Non-pigmented ciliary epithelial cell (primary cell): ENCODE data around the gene CHDH.

ENCODE experiments used
- DNase-seq: peaks from one replicate; pipeline ENCODE4 v3.0.0-alpha.2; 2010; ENCODE audit warnings: low read depth

CHDH gene

GRCh38 chr3:53823956-53824657, 22.1 kb downstream of the CHDH start:
- DNase-seq: no peak

- DNase-seq: no peak
Measured at GRCh38 chr3:53823026-53823955, 22.9 kb downstream of the CHDH start.

GRCh38 chr3:53822331-53822741, 23.9 kb downstream of the CHDH start:
- DNase-seq: no peak

- no peak for DNase-seq
Measured at GRCh38 chr3:53821631-53822121, 24.5 kb downstream of the CHDH start.

GRCh38 chr3:53820756-53821580, 25.3 kb downstream of the CHDH start:
- DNase-seq: no peak

- DNase-seq: no peak
Measured at GRCh38 chr3:53820084-53820483, 26.1 kb downstream of the CHDH start.

GRCh38 chr3:53819163-53819868, 26.9 kb downstream of the CHDH start:
- no peak for DNase-seq

GRCh38 chr3:53818221-53819162, 27.7 kb downstream of the CHDH start:
- DNase-seq: no peak

GRCh38 chr3:53817809-53818208, 28.4 kb downstream of the CHDH start:
- no peak for DNase-seq

GRCh38 chr3:53817211-53817610, 29.0 kb downstream of the CHDH start:
- DNase-seq: no peak

- no peak for DNase-seq
Measured at GRCh38 chr3:53816425-53816824, 29.8 kb downstream of the CHDH start.

GRCh38 chr3:53815651-53816050, 30.6 kb downstream of the CHDH start:
- DNase-seq: no peak

GRCh38 chr3:53815067-53815466, 31.2 kb downstream of the CHDH start:
- no peak for DNase-seq

GRCh38 chr3:53813876-53814275, 32.3 kb downstream of the CHDH start:
- DNase-seq: no peak

GRCh38 chr3:53813229-53813628, 33.0 kb downstream of the CHDH start:
- DNase-seq: no peak

GRCh38 chr3:53812434-53812833, 33.8 kb downstream of the CHDH start:
- DNase-seq: no peak

GRCh38 chr3:53811143-53811927, 34.9 kb downstream of the CHDH start:
- DNase-seq: no peak

GRCh38 chr3:53809764-53810400, 36.3 kb downstream of the CHDH start:
- DNase-seq: no peak

- DNase-seq: no peak
Measured at GRCh38 chr3:53809267-53809666, 37.0 kb downstream of the CHDH start.
